NCI-H510A (cell line): ENCODE data around the gene GNB1L.
"Not testable (repeated sequence)": the region's sequence is repeated elsewhere in the genome, so short reads cannot be mapped to it uniquely, and the experiment has no call there.

Experiments
- DNase-seq: peaks from one replicate; lab custom pipeline; 2025; lab: John Stamatoyannopoulos, UW

The GNB1L gene

GRCh38 chr22:19889951-19890350 lies 35.3 kb upstream of the GNB1L start:
- DNase-seq = no peak

- no peak for DNase-seq
Measured at GRCh38 chr22:19888131-19888746, 33.6 kb upstream of the GNB1L start.

GRCh38 chr22:19887256-19887985 lies 32.7 kb upstream of the GNB1L start:
- DNase-seq = no peak

GRCh38 chr22:19886605-19887255 lies 32.1 kb upstream of the GNB1L start:
- DNase-seq = no peak

GRCh38 chr22:19885841-19886592 lies 31.3 kb upstream of the GNB1L start:
- no peak for DNase-seq

- DNase-seq = no peak
Measured at GRCh38 chr22:19884954-19885751, 30.5 kb upstream of the GNB1L start.

- DNase-seq = no peak
Measured at GRCh38 chr22:19884161-19884953, 29.7 kb upstream of the GNB1L start.

GRCh38 chr22:19883446-19883845 lies 28.8 kb upstream of the GNB1L start:
- not testable (repeated sequence) for DNase-seq

- DNase-seq = no peak
Measured at GRCh38 chr22:19882446-19883381, 28.0 kb upstream of the GNB1L start.

GRCh38 chr22:19880786-19881569 lies 26.3 kb upstream of the GNB1L start:
- no peak for DNase-seq

- no peak for DNase-seq
Measured at GRCh38 chr22:19879992-19880785, 25.5 kb upstream of the GNB1L start.

GRCh38 chr22:19879643-19879991 lies 24.9 kb upstream of the GNB1L start:
- no peak for DNase-seq

- DNase-seq = no peak
Measured at GRCh38 chr22:19879246-19879570, 24.5 kb upstream of the GNB1L start.

- DNase-seq = no peak
Measured at GRCh38 chr22:19878461-19879245, 24.0 kb upstream of the GNB1L start.

- DNase-seq = no peak
Measured at GRCh38 chr22:19877626-19878339, 23.1 kb upstream of the GNB1L start.

- no peak for DNase-seq
Measured at GRCh38 chr22:19876941-19877625, 22.4 kb upstream of the GNB1L start.
